A673 (cell line): ENCODE data around the gene NXPE4.

ENCODE experiments used
- EZH2 ChIP-seq: fragments of 200-600 bp; sonication (generic); IDR thresholded peaks from 2 replicates; pipeline ENCODE4 v1.6.1; 2017; ENCODE audit warnings: borderline replicate concordance, low read depth, mild to moderate bottlenecking, mixed read lengths, antibody characterized with exemption, low read length; ENCODE audit not compliant: poor library complexity, severe bottlenecking
- TF ChIP-seq, protein P1 (sequence below): fragments of 300-800, 200-600 bp; sonication (generic); conservative IDR thresholded peaks from 2 replicates; pipeline ENCODE4 v1.5.1; 2017; ENCODE audit warnings: low read depth, mild to moderate bottlenecking, antibody characterized with exemption, low read length, moderate library complexity, mixed read lengths

- TF ChIP-seq, protein P1, sequence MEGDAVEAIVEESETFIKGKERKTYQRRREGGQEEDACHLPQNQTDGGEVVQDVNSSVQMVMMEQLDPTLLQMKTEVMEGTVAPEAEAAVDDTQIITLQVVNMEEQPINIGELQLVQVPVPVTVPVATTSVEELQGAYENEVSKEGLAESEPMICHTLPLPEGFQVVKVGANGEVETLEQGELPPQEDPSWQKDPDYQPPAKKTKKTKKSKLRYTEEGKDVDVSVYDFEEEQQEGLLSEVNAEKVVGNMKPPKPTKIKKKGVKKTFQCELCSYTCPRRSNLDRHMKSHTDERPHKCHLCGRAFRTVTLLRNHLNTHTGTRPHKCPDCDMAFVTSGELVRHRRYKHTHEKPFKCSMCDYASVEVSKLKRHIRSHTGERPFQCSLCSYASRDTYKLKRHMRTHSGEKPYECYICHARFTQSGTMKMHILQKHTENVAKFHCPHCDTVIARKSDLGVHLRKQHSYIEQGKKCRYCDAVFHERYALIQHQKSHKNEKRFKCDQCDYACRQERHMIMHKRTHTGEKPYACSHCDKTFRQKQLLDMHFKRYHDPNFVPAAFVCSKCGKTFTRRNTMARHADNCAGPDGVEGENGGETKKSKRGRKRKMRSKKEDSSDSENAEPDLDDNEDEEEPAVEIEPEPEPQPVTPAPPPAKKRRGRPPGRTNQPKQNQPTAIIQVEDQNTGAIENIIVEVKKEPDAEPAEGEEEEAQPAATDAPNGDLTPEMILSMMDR = no peak
- no peak for TF ChIP-seq EZH2
Measured at GRCh38 chr11:114612686-114613085, 17.1 kb upstream of the NXPE4 start.
